ENCODE data around the gene C1orf35. TPM values are rescaled to one million over a fixed set of nuclear protein-coding genes. Genes with fewer than 3 reads are reported as not detected.

The C1orf35 gene
- total RNA-seq, 2 donors from 2014 or later: 9.1 to 9.7 TPM

DNA sequence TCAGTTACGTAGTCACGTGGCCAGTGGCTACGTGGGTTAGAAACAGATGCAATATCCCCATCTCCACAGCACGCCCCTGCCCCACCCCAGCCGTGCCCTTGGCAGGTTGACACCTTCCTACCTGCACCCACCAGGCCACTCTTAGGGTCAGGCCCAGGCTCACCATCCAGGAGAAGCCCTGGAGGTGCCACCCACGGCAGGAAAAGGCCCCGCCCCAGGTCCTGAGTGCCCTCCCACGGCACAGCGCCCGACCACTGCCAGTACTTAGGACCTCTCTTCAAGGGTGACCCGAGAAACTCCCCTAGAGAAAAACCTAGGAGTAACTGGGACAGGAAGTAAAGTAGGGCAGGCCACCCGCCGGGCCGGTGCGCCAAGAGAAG is 1.5 kb downstream of the C1orf35 start:
- ATAC-seq (ENCODE audit: insufficient number of reproducible peaks, low FRiP score, low read depth) (no peak), DNase-seq (ENCODE audit: low spot score) (no peak)
- H3K4me3 ChIP-seq: peak overlapping the region; percentile 92
- no peaks in the 10 kb centered on the region for H3K27me3 ChIP-seq (replicated peaks; ENCODE audit: insufficient read depth)
- H3K36me3 ChIP-seq: peaks cover 36% of the 10 kb centered on the region
- peaks cover 9 to 26% of the 10 kb centered on the region in 2 donors for H3K4me1 ChIP-seq (ENCODE audit: control insufficient read depth in 1 of 2, low read depth in 2 of 2)
- H3K9me3 ChIP-seq: no peaks in the 10 kb centered on the region
- peak overlapping the region; percentile 22 to 92 for H3K27ac ChIP-seq
- TF ChIP-seq, protein P1, sequence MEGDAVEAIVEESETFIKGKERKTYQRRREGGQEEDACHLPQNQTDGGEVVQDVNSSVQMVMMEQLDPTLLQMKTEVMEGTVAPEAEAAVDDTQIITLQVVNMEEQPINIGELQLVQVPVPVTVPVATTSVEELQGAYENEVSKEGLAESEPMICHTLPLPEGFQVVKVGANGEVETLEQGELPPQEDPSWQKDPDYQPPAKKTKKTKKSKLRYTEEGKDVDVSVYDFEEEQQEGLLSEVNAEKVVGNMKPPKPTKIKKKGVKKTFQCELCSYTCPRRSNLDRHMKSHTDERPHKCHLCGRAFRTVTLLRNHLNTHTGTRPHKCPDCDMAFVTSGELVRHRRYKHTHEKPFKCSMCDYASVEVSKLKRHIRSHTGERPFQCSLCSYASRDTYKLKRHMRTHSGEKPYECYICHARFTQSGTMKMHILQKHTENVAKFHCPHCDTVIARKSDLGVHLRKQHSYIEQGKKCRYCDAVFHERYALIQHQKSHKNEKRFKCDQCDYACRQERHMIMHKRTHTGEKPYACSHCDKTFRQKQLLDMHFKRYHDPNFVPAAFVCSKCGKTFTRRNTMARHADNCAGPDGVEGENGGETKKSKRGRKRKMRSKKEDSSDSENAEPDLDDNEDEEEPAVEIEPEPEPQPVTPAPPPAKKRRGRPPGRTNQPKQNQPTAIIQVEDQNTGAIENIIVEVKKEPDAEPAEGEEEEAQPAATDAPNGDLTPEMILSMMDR (IDR thresholded peaks at IDR 0.05): no peak

DNA sequence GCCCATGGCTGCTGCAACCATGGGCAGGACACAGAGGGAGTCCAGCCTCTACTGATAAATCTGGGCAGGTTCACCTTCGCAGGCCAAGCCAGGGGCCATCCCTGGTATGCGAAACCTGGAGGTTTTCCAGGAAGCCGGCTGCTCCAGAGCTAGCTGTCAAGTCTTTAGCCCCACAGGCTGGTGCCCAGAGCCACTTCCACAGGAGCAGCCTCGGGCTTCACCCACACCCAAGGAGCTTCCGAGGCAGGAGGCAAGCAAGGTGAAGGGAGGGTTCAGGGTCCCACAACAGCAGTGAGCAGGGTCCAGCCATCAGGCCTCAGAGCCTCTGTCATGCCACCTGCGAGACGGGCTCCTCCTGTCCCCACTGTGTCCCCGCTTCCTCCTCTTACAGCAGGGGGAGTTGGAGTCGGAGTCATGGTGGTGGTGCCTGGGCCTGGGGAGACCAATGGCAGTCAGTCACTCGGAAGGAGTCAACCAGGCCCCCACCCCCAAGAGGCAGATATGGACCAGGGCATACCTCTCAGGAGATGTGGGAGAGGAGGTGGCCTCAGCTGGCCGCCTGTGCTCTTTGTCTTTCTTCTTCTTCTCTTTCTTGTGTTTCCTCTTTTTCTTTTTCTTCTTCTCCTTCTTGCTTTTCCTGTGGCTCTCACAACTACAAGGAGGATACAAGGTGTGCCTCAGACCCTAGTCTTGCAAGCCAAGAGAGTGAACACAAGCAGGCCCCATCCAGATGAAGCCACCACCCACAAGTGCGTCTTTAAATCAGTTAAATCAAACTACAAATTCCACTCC is 2.1 kb downstream of the C1orf35 start:
- Histone ChIP-seq H3K36me3 (peaks cover 32% of the 10 kb centered on the region), H3K27me3 (replicated peaks; ENCODE audit: insufficient read depth) (no peaks in the 10 kb centered on the region), H3K4me1 (ENCODE audit: control insufficient read depth in 1 of 2, low read depth in 2 of 2) (peaks cover 9 to 30% of the 10 kb centered on the region in 2 donors), H3K4me3 (no peak overlapping the region), H3K27ac (peak overlapping the region in 1 of 2 donors; percentile 22), H3K9me3 (no peaks in the 10 kb centered on the region)
- ATAC-seq (ENCODE audit: insufficient number of reproducible peaks, low FRiP score, low read depth) (no peak), DNase-seq (ENCODE audit: low spot score) (no peak)
- TF ChIP-seq, protein P1 (IDR thresholded peaks at IDR 0.05): no peak

DNA sequence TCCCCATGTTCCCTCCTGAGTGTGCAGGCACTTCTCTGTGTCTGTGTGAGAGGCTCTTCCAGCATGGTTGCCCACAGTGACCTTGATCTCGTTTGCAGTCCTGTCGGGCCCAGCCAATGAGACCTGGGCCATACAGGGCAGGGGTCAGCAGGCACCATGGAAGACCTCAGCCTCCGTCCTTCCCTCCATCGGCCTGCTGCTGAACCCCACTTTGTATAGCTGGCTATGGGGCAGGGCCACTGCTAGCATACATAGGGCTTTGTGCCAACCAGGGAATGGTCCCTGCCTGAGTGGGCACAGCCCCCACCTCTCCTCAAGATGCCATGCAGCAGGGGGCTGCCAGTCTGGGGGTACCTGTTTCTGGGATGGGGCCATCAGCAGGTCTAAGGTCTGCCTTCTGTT is 3.8 kb downstream of the C1orf35 start:
- ATAC-seq (ENCODE audit: insufficient number of reproducible peaks, low FRiP score, low read depth): no peak
- no peak overlapping the region for H3K4me3 ChIP-seq
- TF ChIP-seq, protein P1 (IDR thresholded peaks at IDR 0.05): no peak
- peaks cover 32% of the 10 kb centered on the region for H3K36me3 ChIP-seq
- DNase-seq (ENCODE audit: low spot score): no peak
- peaks cover 7% of the 10 kb centered on the region for H3K9me3 ChIP-seq
- H3K27me3 ChIP-seq (replicated peaks; ENCODE audit: insufficient read depth): no peaks in the 10 kb centered on the region
- H3K27ac ChIP-seq: no peak overlapping the region
- H3K4me1 ChIP-seq (ENCODE audit: control insufficient read depth in 1 of 2, low read depth in 2 of 2): peaks cover 9 to 29% of the 10 kb centered on the region in 2 donors

DNA sequence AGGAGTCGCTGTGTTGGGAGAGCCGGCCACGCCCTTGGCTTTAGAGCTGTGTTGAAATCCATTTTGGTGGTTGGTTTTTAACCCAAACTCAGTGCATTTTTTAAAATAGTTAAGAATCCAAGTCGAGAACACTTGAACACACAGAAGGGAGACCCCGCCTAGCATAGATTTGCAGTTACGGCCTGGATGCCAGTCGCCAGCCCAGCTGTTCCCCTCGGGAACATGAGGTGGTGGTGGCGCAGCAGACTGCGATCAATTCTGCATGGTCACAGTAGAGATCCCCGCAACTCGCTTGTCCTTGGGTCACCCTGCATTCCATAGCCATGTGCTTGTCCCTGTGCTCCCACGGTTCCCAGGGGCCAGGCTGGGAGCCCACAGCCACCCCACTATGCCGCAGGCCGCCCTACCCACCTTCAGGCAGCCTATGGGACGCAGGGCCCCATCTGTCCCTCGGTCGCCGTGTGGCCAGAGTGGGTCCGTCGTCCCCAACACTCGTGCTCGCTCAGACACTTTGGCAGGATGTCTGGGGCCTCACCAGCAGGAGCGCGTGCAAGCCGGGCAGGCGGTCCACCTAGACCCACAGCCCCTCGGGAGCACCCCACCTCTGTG is 4.7 kb downstream of the C1orf35 start:
- no peak for DNase-seq (ENCODE audit: low spot score)
- H3K36me3 ChIP-seq: peaks cover 32% of the 10 kb centered on the region
- H3K4me1 ChIP-seq (ENCODE audit: control insufficient read depth in 1 of 2, low read depth in 2 of 2): peaks cover 5 to 20% of the 10 kb centered on the region in 2 donors

More for the DNA sequence above, 4.7 kb downstream of the C1orf35 start:
- peaks cover 9% of the 10 kb centered on the region for H3K9me3 ChIP-seq
- H3K27ac ChIP-seq: no peak overlapping the region
- TF ChIP-seq, protein P1 (IDR thresholded peaks at IDR 0.05): no peak
- no peak for ATAC-seq (ENCODE audit: insufficient number of reproducible peaks, low FRiP score, low read depth)
- H3K4me3 ChIP-seq: no peak overlapping the region
- no peaks in the 10 kb centered on the region for H3K27me3 ChIP-seq (replicated peaks; ENCODE audit: insufficient read depth)

Measured in thoracic aorta (tissue), 2 donors.